Lung (tissue), 12 donors: ENCODE data around the gene CDC42EP3. TPM values are rescaled to one million over a fixed set of nuclear protein-coding genes. Genes with fewer than 3 reads are reported as not detected.
A peak's percentile ranks its signal among the peaks of the same experiment; 100 is the strongest.

ENCODE experiments used
- ATAC-seq: fragments of 200-7000 bp; cut with Tn5 transposase; one replicate; pipeline ENCODE4 v1.9.1; 2020; ENCODE audit warnings: moderate number of reproducible peaks; ENCODE audit not compliant: insufficient read depth, low FRiP score
- DNase-seq, 3 donors: peaks; one replicate each; pipeline ENCODE4 v3.0.0-alpha.2; 2013 to 2017
- H3K27ac ChIP-seq, 2 donors: one replicate each; pipeline ENCODE4 v1.5.1; 2013; ENCODE audit warnings: mild to moderate bottlenecking in 2 of 2, moderate library complexity in 2 of 2, control low read depth in 1 of 2, inconsistent platforms in 1 of 2, low read depth in 1 of 2, low read length in 1 of 2
- H3K27me3 ChIP-seq, 3 donors: one replicate each; pipeline ENCODE4 v1.5.1; 2013; ENCODE audit warnings: low read length in 2 of 3; ENCODE audit not compliant: control insufficient read depth in 3 of 3, insufficient read depth in 3 of 3
- H3K36me3 ChIP-seq, 4 donors: one replicate each; pipeline ENCODE4 v1.5.1; 2013; ENCODE audit warnings: low read length in 4 of 4, mild to moderate bottlenecking in 1 of 4, moderate library complexity in 1 of 4; ENCODE audit not compliant: control insufficient read depth in 4 of 4, insufficient read depth in 4 of 4
- H3K4me1 ChIP-seq, 5 donors: one replicate each; pipeline ENCODE4 v1.5.1; 2013; ENCODE audit warnings: low read length in 5 of 5, mild to moderate bottlenecking in 2 of 5, moderate library complexity in 1 of 5; ENCODE audit not compliant: control insufficient read depth in 5 of 5, insufficient read depth in 5 of 5
- H3K4me3 ChIP-seq: one replicate; pipeline ENCODE4 v1.5.1; 2013; ENCODE audit warnings: mild to moderate bottlenecking, control low read depth, moderate library complexity
- H3K9ac ChIP-seq, 2 donors: one replicate each; pipeline ENCODE4 v1.5.1; 2013; ENCODE audit warnings: low read length in 2 of 2, control low read depth in 1 of 2; ENCODE audit not compliant: insufficient read depth in 1 of 2
- H3K9me3 ChIP-seq, 4 donors: one replicate each; pipeline ENCODE4 v1.5.1; 2013; ENCODE audit warnings: low read length in 3 of 4, mild to moderate bottlenecking in 1 of 4, moderate library complexity in 1 of 4; ENCODE audit not compliant: control insufficient read depth in 4 of 4, insufficient read depth in 3 of 4
- WGBS, 2 donors: extraction: QIAGEN DNeasy Blood & Tissue Kit; methylation state at CpG; one replicate each; pipeline ENCODE4 v1.1.7; 2013; 5-methylcytosine and 5-hydroxymethylcytosine counted together
- polyA plus RNA-seq, 2 donors: library from polyadenylated mRNA; stranded (reverse); fragments of 200-250 nt; gene quantifications; one replicate each; pipeline ENCODE4 v1.2.1, GENCODE V29; 2013
- total RNA-seq, 2 donors: library from RNA; depleted of rRNA in 1 of 2; stranded (reverse); fragments of >200 nt in 1 of 2; gene quantifications; one replicate each; pipeline ENCODE4 v1.2.1, GENCODE V29; 2014 to 2021
- TF ChIP-seq, protein P1 (sequence below): IDR thresholded peaks from 2 replicates; pipeline ENCODE4 v1.5.1; 2012; ENCODE audit warnings: mild to moderate bottlenecking; ENCODE audit errors: control extremely low read depth, extremely low read depth
- donor health status: control.
- donor health status: control.
- donor health status: Bipolar disorder and iron deficiency.
- donor health status: healthy.
- donor health status: DM: yes; HTN: yes; CAD: no.

Gene CDC42EP3
- total and polyA plus RNA-seq, 4 donors, result 22.9 to 59.0 (median 38.0) TPM

DNA sequence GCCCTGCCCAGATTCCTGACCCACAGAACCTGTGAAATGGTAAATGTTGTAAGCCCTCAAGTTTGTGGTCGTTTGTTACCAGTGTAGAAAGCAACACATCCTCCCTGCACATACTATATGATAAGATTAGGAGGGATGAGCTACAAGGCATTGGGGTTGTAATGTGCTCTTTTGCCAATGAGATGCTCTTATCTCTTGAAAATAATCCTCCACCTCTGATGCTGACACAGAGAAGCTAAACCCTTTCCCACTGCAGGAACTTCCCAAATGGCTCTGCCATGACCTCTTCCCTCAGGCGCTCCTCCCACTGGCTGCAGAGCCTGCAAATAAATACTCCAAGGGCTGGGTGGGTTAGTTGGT is 23.5 kb downstream of the CDC42EP3 start:
- peaks cover 0 to 18% (median 8%) of the 10 kb centered on the region in 4 donors for H3K36me3 ChIP-seq
- ATAC-seq (no peak), DNase-seq (no peak)
- no peaks in the 10 kb centered on the region for H3K27me3 ChIP-seq
- H3K9me3 ChIP-seq, result no peaks in the 10 kb centered on the region
- peaks cover 0 to 53% (median 0%) of the 10 kb centered on the region in 5 donors for H3K4me1 ChIP-seq
- no peak overlapping the region for H3K4me3 ChIP-seq
- TF ChIP-seq, protein P1, sequence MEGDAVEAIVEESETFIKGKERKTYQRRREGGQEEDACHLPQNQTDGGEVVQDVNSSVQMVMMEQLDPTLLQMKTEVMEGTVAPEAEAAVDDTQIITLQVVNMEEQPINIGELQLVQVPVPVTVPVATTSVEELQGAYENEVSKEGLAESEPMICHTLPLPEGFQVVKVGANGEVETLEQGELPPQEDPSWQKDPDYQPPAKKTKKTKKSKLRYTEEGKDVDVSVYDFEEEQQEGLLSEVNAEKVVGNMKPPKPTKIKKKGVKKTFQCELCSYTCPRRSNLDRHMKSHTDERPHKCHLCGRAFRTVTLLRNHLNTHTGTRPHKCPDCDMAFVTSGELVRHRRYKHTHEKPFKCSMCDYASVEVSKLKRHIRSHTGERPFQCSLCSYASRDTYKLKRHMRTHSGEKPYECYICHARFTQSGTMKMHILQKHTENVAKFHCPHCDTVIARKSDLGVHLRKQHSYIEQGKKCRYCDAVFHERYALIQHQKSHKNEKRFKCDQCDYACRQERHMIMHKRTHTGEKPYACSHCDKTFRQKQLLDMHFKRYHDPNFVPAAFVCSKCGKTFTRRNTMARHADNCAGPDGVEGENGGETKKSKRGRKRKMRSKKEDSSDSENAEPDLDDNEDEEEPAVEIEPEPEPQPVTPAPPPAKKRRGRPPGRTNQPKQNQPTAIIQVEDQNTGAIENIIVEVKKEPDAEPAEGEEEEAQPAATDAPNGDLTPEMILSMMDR, result no peak
- H3K27ac ChIP-seq, result peak overlapping the region; percentile 71
- no peak overlapping the region for H3K9ac ChIP-seq
- WGBS, 2 donors, result 63 to 81% methylated on average over 2 of the region's 2 CpGs

DNA sequence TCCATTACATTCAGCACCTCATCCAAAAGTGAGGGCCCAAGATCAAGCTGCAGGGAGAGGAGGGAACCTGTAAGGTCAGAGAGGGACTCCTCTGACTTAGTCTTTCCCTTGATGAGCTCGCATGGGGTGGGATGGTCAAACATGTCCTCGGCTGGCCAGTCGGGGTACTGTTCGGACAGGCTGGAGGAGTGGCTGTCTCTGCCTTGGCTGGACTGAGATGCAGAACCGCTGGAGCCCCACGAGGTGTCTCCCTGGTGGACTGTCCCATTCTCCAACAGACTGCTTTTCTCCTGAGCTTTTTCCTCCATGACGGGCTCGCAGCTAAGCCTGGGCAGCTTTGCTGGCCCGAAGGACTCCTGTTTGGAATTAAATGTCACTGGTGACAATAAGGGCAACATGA is 25.6 kb downstream of the CDC42EP3 start:
- Histone ChIP-seq H3K4me3 (no peak overlapping the region), H3K9ac (no peak overlapping the region), H3K9me3 (no peaks in the 10 kb centered on the region), H3K27me3 (no peaks in the 10 kb centered on the region), H3K4me1 (peaks cover 0 to 57% (median 0%) of the 10 kb centered on the region in 5 donors), H3K27ac (peak overlapping the region in 1 of 2 donors; percentile 1), H3K36me3 (peaks cover 0 to 22% (median 10%) of the 10 kb centered on the region in 4 donors)
- 97% methylated on average over 9 of the region's 9 CpGs for WGBS, 2 donors
- no peak for DNase-seq
- ATAC-seq, result no peak
- TF ChIP-seq, protein P1, result no peak

DNA sequence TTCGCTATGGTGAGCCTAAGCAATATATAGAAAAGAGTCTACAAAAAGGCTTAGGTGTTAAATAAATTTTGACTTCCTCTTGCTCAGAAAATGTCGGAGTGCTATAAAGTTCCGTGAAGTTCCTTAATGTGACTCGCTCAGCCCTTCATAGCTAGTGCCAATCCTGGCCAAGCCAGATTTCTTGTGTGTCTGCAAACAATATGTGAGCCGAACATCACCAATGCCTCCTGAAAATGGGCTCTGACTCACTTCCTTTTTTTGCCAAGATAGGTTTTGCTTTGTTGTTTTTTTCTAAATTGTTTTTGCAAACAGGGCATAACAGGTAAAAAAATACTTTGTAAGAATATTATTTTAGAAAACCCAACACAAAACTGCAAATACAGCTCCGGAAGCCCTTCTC is 26.1 kb downstream of the CDC42EP3 start:
- ATAC-seq (no peak), DNase-seq (no peak)
- Histone ChIP-seq H3K4me1 (peaks cover 0 to 53% (median 0%) of the 10 kb centered on the region in 5 donors), H3K27me3 (no peaks in the 10 kb centered on the region), H3K36me3 (peaks cover 0 to 22% (median 10%) of the 10 kb centered on the region in 4 donors), H3K9me3 (no peaks in the 10 kb centered on the region), H3K9ac (no peak overlapping the region), H3K27ac (peak overlapping the region in 1 of 2 donors; percentile 1), H3K4me3 (no peak overlapping the region)
- 67 to 70% methylated on average over 6 of the region's 6 CpGs for WGBS, 2 donors
- TF ChIP-seq, protein P1, result no peak

DNA sequence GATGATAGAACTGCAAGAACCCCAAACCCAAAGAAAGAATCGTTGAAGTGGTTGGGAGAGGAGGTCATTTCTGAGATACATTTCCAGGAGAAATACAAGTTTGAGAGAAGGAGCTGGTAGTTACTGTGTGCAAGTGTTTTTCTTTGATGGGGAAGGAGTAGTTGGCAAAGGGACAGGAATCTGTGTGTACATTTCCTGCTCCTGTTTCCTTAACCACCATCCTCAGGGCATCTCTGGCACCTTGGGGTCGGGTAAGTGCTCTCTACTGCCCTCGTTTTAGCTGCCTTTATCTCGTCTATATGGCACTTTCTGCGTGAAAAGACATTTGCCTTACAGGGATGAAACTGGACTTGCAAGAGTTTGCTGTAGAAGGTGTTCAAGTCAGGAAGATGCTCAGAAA is 27.3 kb downstream of the CDC42EP3 start:
- no peak overlapping the region for H3K9ac ChIP-seq
- TF ChIP-seq, protein P1, result no peak
- peaks cover 0 to 19% (median 10%) of the 10 kb centered on the region in 4 donors for H3K36me3 ChIP-seq
- H3K27ac ChIP-seq, result no peak overlapping the region
- no peak for DNase-seq
- no peaks in the 10 kb centered on the region for H3K9me3 ChIP-seq
- ATAC-seq, result no peak
- 49 to 53% methylated on average over 5 of the region's 5 CpGs for WGBS, 2 donors
- H3K4me3 ChIP-seq, result no peak overlapping the region
- no peaks in the 10 kb centered on the region for H3K27me3 ChIP-seq
- peaks cover 0 to 47% (median 0%) of the 10 kb centered on the region in 5 donors for H3K4me1 ChIP-seq
